Uterus (tissue), 4 donors: Measurements from ENCODE around the gene PIGW. TPM values are rescaled to one million over a fixed set of nuclear protein-coding genes. Genes with fewer than 3 reads are reported as not detected.

Source experiments
- DNase-seq, 2 donors: peaks; one replicate each; pipeline ENCODE4 v3.0.0-alpha.2; 2019 to 2020
- H3K27ac ChIP-seq, 2 donors: fragments of 200-600 bp; sonication (generic); 1 replicate in 1 of 2; 2 replicates in 1 of 2; pipeline ENCODE4 v1.5.1; 2016 to 2018
- H3K27me3 ChIP-seq, 2 donors: fragments of 200-600 bp; sonication (generic); one replicate each; pipeline ENCODE4 v1.5.1; 2018 to 2019; ENCODE audit warnings: control low read depth in 1 of 2
- H3K36me3 ChIP-seq, 2 donors: fragments of 200-600 bp; sonication (generic); one replicate each; pipeline ENCODE4 v1.5.1; 2019; ENCODE audit warnings: control low read depth in 1 of 2
- H3K4me1 ChIP-seq, 2 donors: fragments of 200-600 bp; sonication (generic); one replicate each; pipeline ENCODE4 v1.5.1; 2018 to 2019; ENCODE audit warnings: control low read depth in 1 of 2
- H3K4me3 ChIP-seq, 2 donors: fragments of 200-600 bp; sonication (generic); 1 replicate in 1 of 2; 2 replicates in 1 of 2; pipeline ENCODE4 v1.5.1; 2018 to 2019; ENCODE audit warnings: mild to moderate bottlenecking in 1 of 2
- H3K9me3 ChIP-seq, 2 donors: fragments of 200-600 bp; sonication (generic); one replicate each; pipeline ENCODE4 v1.5.1; 2019; ENCODE audit warnings: control low read depth in 1 of 2
- CTCF ChIP-seq, 4 experiments: fragments of 200-600 bp in 2 of 4; fragments of 450-650 bp in 2 of 4; sonication (generic) in 2 of 4; IDR thresholded peaks; one replicate each; pipeline ENCODE4 v1.5.1; 2016 to 2019; ENCODE audit warnings: antibody characterized with exemption in 4 of 4, mild to moderate bottlenecking in 2 of 4, moderate library complexity in 1 of 4
- POLR2A ChIP-seq, 2 donors: fragments of 450-650 bp; IDR thresholded peaks; one replicate each; pipeline ENCODE4 v1.6.1; 2016; ENCODE audit warnings: antibody characterized with exemption in 2 of 2, mild to moderate bottlenecking in 1 of 2, moderate library complexity in 1 of 2
- intact Hi-C: fragments of 100-400 bp; cut with DNase I; formaldehyde crosslinking; loops from one replicate; pipeline ENCODE4 v1.15.1; 2023; ENCODE audit warnings: low total_unique reads
- total RNA-seq, 4 donors: library from RNA; depleted of rRNA in 3 of 4; stranded (reverse); fragments of >200 nt in 3 of 4; gene quantifications; one replicate each; pipeline versions ENCODE4 v1.1.0 to v1.2.4, GENCODE V29; 2014 to 2023
- donor health status: DM: yes; HTN: yes; CAD: no.

PIGW gene
- total RNA-seq, 4 donors from 2014 or later = 8.6 to 12.9 (median 11.0) TPM; not detected in 1

- H3K4me3 ChIP-seq = no peak overlapping the region
- no peaks in the 10 kb centered on the region for H3K27me3 ChIP-seq
- H3K9me3 ChIP-seq = no peaks in the 10 kb centered on the region
- no peaks in the 10 kb centered on the region for H3K36me3 ChIP-seq
- TF ChIP-seq CTCF (IDR thresholded peaks at IDR 0.05) (no peak), POLR2A (IDR thresholded peaks at IDR 0.05) (no peak)
- no peak overlapping the region for H3K27ac ChIP-seq
- intact Hi-C loops = no loop called here
- DNase-seq = no peak
- H3K4me1 ChIP-seq = no peaks in the 10 kb centered on the region
Measured at GRCh38 chr17:36553459-36553858, 18.7 kb downstream of the PIGW start.

- Histone ChIP-seq H3K27ac (no peak overlapping the region), H3K9me3 (no peaks in the 10 kb centered on the region), H3K27me3 (no peaks in the 10 kb centered on the region), H3K4me1 (no peaks in the 10 kb centered on the region), H3K4me3 (no peak overlapping the region), H3K36me3 (no peaks in the 10 kb centered on the region)
- no peak for TF ChIP-seq POLR2A (IDR thresholded peaks at IDR 0.05)
- TF ChIP-seq CTCF (IDR thresholded peaks at IDR 0.05) = no peak
- DNase-seq = no peak
- intact Hi-C loops = no loop called here
Measured at GRCh38 chr17:36566081-36566480, 31.3 kb downstream of the PIGW start.

- H3K27ac ChIP-seq = no peak overlapping the region
- no peaks in the 10 kb centered on the region for H3K9me3 ChIP-seq
- DNase-seq = no peak
- no peak overlapping the region for H3K4me3 ChIP-seq
- H3K36me3 ChIP-seq = no peaks in the 10 kb centered on the region
- TF ChIP-seq CTCF (IDR thresholded peaks at IDR 0.05) = no peak
- TF ChIP-seq POLR2A (IDR thresholded peaks at IDR 0.05) = no peak
- no peaks in the 10 kb centered on the region for H3K27me3 ChIP-seq
- intact Hi-C loops = no loop called here
- no peaks in the 10 kb centered on the region for H3K4me1 ChIP-seq
Measured at GRCh38 chr17:36575028-36575427, 40.2 kb downstream of the PIGW start.

GRCh38 chr17:36576793-36577192, 42.0 kb downstream of the PIGW start:
- intact Hi-C loops = no loop called here
- no peak for TF ChIP-seq POLR2A (IDR thresholded peaks at IDR 0.05)
- no peak for TF ChIP-seq CTCF (IDR thresholded peaks at IDR 0.05)

GRCh38 chr17:36578671-36579070, 43.9 kb downstream of the PIGW start:
- Histone ChIP-seq H3K36me3 (no peaks in the 10 kb centered on the region), H3K4me1 (no peaks in the 10 kb centered on the region), H3K27ac (no peak overlapping the region), H3K9me3 (no peaks in the 10 kb centered on the region), H3K27me3 (no peaks in the 10 kb centered on the region), H3K4me3 (no peak overlapping the region)
- intact Hi-C loops = no loop called here
- TF ChIP-seq CTCF (IDR thresholded peaks at IDR 0.05) (no peak), POLR2A (IDR thresholded peaks at IDR 0.05) (no peak)
- DNase-seq = no peak

More at GRCh38 chr17:36576793-36577192, 42.0 kb downstream of the PIGW start:
- no peak for DNase-seq
- no peaks in the 10 kb centered on the region for H3K36me3 ChIP-seq
- no peaks in the 10 kb centered on the region for H3K4me1 ChIP-seq
- H3K9me3 ChIP-seq = no peaks in the 10 kb centered on the region
- H3K27ac ChIP-seq = no peak overlapping the region
- H3K4me3 ChIP-seq = no peak overlapping the region
- H3K27me3 ChIP-seq = no peaks in the 10 kb centered on the region
